Upper lobe of right lung (tissue), 1 donor: ENCODE data around the gene FBRSL1. TPM values are rescaled to one million over a fixed set of nuclear protein-coding genes. Genes with fewer than 3 reads are reported as not detected.

Experiments used
- ATAC-seq: fragments of 200-7000 bp; cut with Tn5 transposase; one replicate; pipeline ENCODE4 v1.9.1; 2020; ENCODE audit warnings: mild to moderate bottlenecking, moderate library complexity
- DNase-seq: peaks from one replicate; pipeline ENCODE4 v3.0.0-alpha.2; 2020
- H3K27ac ChIP-seq: fragments of 200-600 bp; one replicate; pipeline ENCODE4 v1.8.0; 2022
- H3K27me3 ChIP-seq: fragments of 200-600 bp; one replicate; pipeline ENCODE4 v1.8.0; 2022; ENCODE audit warnings: mild to moderate bottlenecking
- H3K36me3 ChIP-seq: fragments of 200-600 bp; one replicate; pipeline ENCODE4 v1.8.0; 2022
- H3K4me1 ChIP-seq: fragments of 200-600 bp; one replicate; pipeline ENCODE4 v1.8.0; 2022
- H3K4me3 ChIP-seq: fragments of 200-600 bp; one replicate; pipeline ENCODE4 v1.8.0; 2022; ENCODE audit warnings: mild to moderate bottlenecking
- H3K9me3 ChIP-seq: fragments of 200-600 bp; one replicate; pipeline ENCODE4 v1.8.0; 2022
- CTCF ChIP-seq: fragments of 200-600 bp; IDR thresholded peaks from one replicate; pipeline ENCODE4 v1.8.0; 2022; ENCODE audit warnings: antibody characterized with exemption
- intact Hi-C: fragments of 100-400 bp; cut with DNase I; formaldehyde crosslinking; loops from one replicate; pipeline ENCODE4 v1.11.0; 2022
- total RNA-seq: library from RNA; stranded (reverse); fragmentation: NEBNext Ultra II Directional; extraction: Animal tissue kit (Norgen Biotek cat#: 25700); gene quantifications from one replicate; pipeline ENCODE4 v1.2.1, GENCODE V29; 2021
- donor health status: DM: no; HTN: yes; CAD: no; lungs with severe emphysema.

The FBRSL1 gene
- total RNA-seq, 1 donor from 2014 or later: 49.5 TPM

GRCh38 chr12:132550830-132551640, 61.1 kb downstream of the FBRSL1 start:
- Histone ChIP-seq H3K36me3 (peaks cover 13% of the 10 kb centered on the region), H3K27me3 (no peaks in the 10 kb centered on the region), H3K4me1 (no peaks in the 10 kb centered on the region), H3K4me3 (no peak overlapping the region), H3K27ac (no peak overlapping the region), H3K9me3 (no peaks in the 10 kb centered on the region)
- intact Hi-C loops: no loop called here
- no peak for ATAC-seq
- no peak for DNase-seq
- TF ChIP-seq CTCF: no peak

DNA sequence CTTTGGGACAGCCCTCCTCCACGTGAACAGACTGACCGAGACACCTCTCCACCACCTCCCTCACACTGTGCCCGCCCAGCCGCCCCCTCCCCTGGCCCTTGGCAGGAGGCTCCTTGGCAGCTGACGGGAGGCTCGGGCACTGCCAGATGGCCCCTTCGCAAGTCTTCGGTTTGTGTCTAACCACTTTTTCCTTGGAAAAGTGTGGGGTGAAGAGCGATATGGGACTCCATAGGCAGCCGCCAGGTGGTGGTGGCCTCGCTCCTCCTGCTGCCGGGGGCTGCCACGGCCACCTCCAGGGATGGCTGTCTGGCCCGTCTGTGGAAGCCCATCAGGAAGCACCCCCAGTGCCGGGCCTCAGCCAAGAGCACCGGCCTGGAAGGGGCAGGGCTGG, 61.7 kb downstream of the FBRSL1 start:
- intact Hi-C loops: no loop called here
- no peak for TF ChIP-seq CTCF

DNA sequence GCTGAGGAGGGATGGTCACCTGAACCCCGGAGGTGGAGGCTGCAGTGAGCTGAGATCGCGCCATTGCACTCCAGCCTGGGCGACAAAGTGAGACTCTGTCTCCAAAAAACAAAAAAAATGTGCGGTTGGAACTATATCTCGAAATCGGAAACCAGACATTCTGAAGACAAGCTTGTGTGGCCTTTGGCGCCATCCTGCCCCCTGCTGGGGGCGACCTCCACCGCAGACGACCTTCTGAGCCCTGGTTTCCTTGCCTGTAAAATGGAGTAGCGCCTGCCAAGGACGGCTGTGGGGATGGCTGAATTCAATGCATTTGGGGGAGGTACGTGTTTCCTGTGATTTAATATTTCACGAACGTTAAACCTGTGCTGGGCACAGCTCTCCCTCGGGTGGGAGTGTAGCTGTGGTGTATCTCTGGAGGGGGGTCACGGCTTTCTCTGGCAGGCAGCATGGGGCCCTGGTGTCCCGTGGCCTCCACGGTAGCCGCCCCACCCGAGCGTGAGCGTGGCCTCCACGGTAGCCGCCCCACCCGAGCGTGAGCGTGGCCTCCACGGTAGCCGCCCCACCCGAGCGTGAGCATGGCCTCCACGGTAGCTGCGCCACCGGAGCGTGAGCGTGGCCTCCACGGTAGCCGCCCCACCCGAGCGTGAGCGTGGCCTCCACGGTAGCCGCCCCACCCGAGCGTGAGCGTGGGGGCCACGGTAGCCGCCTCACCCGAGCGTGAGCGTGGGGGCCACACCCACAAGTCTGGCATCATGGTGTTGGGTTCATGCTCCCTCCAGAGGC, 65.1 kb downstream of the FBRSL1 start:
- Histone ChIP-seq H3K36me3 (no peaks in the 10 kb centered on the region), H3K4me1 (no peaks in the 10 kb centered on the region), H3K27me3 (no peaks in the 10 kb centered on the region), H3K4me3 (no peak overlapping the region), H3K9me3 (no peaks in the 10 kb centered on the region), H3K27ac (no peak overlapping the region)
- DNase-seq (no peak), ATAC-seq (no peak)
- peak; percentile 27 for TF ChIP-seq CTCF
- intact Hi-C loops: no loop called here

More for the DNA sequence above, 61.7 kb downstream of the FBRSL1 start:
- H3K9me3 ChIP-seq: no peaks in the 10 kb centered on the region
- no peak for DNase-seq
- no peaks in the 10 kb centered on the region for H3K27me3 ChIP-seq
- no peak overlapping the region for H3K27ac ChIP-seq
- no peak for ATAC-seq
- H3K4me3 ChIP-seq: no peak overlapping the region
- H3K4me1 ChIP-seq: no peaks in the 10 kb centered on the region
- H3K36me3 ChIP-seq: peaks cover 13% of the 10 kb centered on the region

GRCh38 chr12:132555686-132556085, 65.7 kb downstream of the FBRSL1 start:
- H3K4me3 ChIP-seq: no peak overlapping the region
- no peak for ATAC-seq
- intact Hi-C loops: no loop called here
- H3K27me3 ChIP-seq: no peaks in the 10 kb centered on the region
- no peak for TF ChIP-seq CTCF
- no peaks in the 10 kb centered on the region for H3K9me3 ChIP-seq
- no peaks in the 10 kb centered on the region for H3K36me3 ChIP-seq
- H3K27ac ChIP-seq: no peak overlapping the region
- peaks cover 3% of the 10 kb centered on the region for H3K4me1 ChIP-seq
- DNase-seq: no peak

- Histone ChIP-seq H3K4me1 (peaks cover 8% of the 10 kb centered on the region), H3K27ac (no peak overlapping the region), H3K27me3 (no peaks in the 10 kb centered on the region), H3K36me3 (no peaks in the 10 kb centered on the region), H3K4me3 (no peak overlapping the region), H3K9me3 (no peaks in the 10 kb centered on the region)
- no peak for TF ChIP-seq CTCF
- intact Hi-C loops: no loop called here
- no peak for DNase-seq
- ATAC-seq: no peak
Measured at GRCh38 chr12:132556216-132556615, 66.3 kb downstream of the FBRSL1 start.
